ENCODE data around the gene KIDINS220.

The KIDINS220 gene

DNA sequence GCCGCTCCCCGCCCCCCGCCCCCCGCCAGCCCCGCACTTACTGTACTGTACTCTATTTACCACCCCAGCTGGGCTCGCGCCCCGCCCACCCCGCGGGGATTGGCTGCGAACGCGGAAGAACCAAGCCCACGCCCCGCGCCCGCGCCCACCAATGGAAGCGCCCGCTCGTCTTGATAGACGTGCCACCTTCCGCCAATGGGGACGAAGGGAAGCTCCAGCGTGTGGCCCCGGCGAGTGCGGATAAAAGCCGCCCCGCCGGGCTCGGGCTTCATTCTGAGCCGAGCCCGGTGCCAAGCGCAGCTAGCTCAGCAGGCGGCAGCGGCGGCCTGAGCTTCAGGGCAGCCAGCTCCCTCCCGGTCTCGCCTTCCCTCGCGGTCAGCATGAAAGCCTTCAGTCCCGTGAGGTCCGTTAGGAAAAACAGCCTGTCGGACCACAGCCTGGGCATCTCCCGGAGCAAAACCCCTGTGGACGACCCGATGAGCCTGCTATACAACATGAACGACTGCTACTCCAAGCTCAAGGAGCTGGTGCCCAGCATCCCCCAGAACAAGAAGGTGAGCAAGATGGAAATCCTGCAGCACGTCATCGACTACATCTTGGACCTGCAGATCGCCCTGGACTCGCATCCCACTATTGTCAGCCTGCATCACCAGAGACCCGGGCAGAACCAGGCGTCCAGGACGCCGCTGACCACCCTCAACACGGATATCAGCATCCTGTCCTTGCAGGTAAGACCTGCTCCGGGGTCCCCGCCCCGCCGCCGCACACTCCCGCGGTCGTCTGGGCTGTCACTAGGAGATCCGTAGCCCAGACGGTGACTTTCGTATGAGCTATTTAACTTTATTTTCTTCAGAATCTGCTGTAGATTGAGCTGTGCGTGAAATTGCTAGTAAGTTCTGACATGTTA, 155.4 kb downstream of the KIDINS220 start, which contains the start of gene ID2:
ID2 (plus strand) TSS at position 271 of the 907 bp plus-strand sequence; CDS start at position 381, 110 bp downstream.
- H3K4me1 ChIP-seq (ENCODE audit: control insufficient read depth, insufficient read depth, low read length, poor library complexity, severe bottlenecking) = peaks cover 16% of the 10 kb centered on the region
- H3K4me3 ChIP-seq (ENCODE audit: extremely low read depth, insufficient read depth, low read length, poor library complexity, severe bottlenecking) = peak within 1 kb of the TSS; percentile 96
- peaks cover 23% of the 10 kb centered on the region for H3K36me3 ChIP-seq (ENCODE audit: control insufficient read depth, insufficient read depth, low read length)
- 0% methylated on average over 55 of the region's 70 CpGs for WGBS, 2 experiments (ENCODE audit: insufficient coverage in 2 of 2)
- H3K27ac ChIP-seq (ENCODE audit: low read depth, low read length, severe bottlenecking) = peak within 1 kb of the TSS; percentile 98
- H3K9me3 ChIP-seq (ENCODE audit: control insufficient read depth, low read length) = no peaks in the 10 kb centered on the region

DNA sequence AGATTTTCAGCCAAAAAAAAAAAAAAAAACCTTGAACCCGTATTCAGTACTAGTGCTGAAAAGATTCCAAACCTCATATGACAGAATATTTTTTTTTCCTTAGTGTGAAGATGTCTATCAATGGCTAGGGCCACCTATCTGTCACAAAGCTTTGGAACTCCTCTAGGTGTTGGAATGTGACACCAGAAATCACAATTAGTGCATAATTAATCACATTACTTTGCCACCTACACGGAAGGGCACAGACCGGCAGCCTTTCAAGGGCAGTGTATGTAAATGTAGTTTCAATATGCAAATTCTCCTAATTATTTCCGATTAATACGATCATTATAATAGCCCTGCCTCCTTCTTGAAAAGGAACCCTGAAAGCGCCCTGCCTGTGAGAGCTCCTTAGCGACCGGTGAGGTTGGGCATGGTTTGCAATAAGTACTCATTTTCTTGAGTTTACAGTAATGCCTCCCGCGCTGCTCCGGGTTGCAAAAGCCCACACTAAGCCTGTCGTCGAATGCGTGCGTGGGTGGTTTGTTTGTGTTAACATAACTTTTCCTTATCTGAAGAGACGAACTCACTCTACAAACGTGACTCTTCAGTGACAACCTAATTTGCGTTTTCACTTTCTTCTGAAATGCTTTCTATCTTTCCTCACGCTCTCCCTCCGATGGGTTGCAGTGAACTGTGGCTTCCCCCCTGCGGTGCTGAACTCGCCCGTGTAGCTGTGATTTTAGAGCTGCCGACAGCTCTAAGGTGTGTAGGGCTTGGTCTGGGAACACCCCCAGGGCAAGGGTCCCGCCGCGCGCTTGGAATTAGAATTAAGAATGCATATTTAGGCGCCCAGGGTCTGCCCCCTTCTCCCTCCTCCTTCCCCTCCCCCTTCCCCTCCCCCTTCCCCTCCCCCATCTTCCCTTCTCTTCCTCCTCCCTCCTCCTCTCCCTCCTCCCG, 156.3 kb downstream of the KIDINS220 start:
- Histone ChIP-seq H3K4me3 (ENCODE audit: extremely low read depth, insufficient read depth, low read length, poor library complexity, severe bottlenecking) (peak overlapping the region; percentile 54), H3K4me1 (ENCODE audit: control insufficient read depth, insufficient read depth, low read length, poor library complexity, severe bottlenecking) (peaks cover 25% of the 10 kb centered on the region), H3K36me3 (ENCODE audit: control insufficient read depth, insufficient read depth, low read length) (peaks cover 23% of the 10 kb centered on the region), H3K9me3 (ENCODE audit: control insufficient read depth, low read length) (no peaks in the 10 kb centered on the region), H3K27ac (ENCODE audit: low read depth, low read length, severe bottlenecking) (peak overlapping the region; percentile 98)
- WGBS, 2 experiments (ENCODE audit: insufficient coverage in 2 of 2) = 0% methylated on average over 4 to 6 of the region's 30 CpGs

DNA sequence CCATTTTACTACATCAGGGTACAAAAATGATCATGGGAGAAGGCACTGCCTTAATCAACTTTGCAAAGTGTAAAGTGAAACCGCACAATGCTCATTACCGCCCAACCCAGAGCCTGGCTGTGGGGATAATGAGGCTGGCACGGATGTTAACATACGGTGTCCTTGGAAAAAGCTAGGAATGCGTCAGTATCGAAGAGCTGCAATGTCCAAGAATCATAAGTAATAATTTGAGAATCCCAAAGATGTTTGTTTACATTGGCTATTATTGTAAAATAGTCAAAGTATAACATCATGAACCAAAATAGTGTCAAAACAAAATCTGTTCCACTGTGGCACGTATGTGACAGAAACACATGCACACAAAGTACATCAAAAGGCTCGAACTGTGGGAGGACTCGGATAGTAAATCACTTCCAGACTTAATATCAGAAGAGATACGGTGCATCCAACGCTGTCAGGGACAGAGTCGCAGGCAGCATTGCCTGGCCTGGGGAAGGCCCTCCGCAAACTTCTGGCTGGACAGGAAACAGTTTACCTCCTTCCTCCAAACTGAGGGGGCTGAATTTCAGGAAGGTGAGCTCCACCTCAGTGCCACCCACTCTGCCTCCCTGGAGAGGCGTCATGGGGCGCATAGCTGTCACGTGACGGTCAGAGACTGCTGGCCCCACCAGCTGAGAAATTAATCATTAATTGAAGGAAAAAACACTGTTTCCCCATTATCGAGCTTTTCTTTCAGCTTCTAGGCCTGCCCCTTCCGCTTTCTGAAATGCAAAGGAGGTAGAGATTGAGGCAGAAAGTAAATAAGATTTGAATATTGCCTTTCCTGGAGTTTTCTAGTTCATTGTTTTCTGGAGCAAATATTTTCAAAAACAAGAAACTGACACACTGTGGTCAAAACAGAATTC, 157.3 kb downstream of the KIDINS220 start:
- 34% methylated on average over 13 of the region's 19 CpGs for WGBS, 2 experiments (ENCODE audit: insufficient coverage in 2 of 2)
- peak overlapping the region; percentile 54 for H3K4me3 ChIP-seq (ENCODE audit: extremely low read depth, insufficient read depth, low read length, poor library complexity, severe bottlenecking)
- H3K36me3 ChIP-seq (ENCODE audit: control insufficient read depth, insufficient read depth, low read length) = peaks cover 23% of the 10 kb centered on the region
- peaks cover 5% of the 10 kb centered on the region for H3K9me3 ChIP-seq (ENCODE audit: control insufficient read depth, low read length)
- H3K27ac ChIP-seq (ENCODE audit: low read depth, low read length, severe bottlenecking) = peak overlapping the region; percentile 98
- H3K4me1 ChIP-seq (ENCODE audit: control insufficient read depth, insufficient read depth, low read length, poor library complexity, severe bottlenecking) = peaks cover 32% of the 10 kb centered on the region

GRCh38 chr2:8679567-8679826, 157.9 kb downstream of the KIDINS220 start:
- H3K36me3 ChIP-seq (ENCODE audit: control insufficient read depth, insufficient read depth, low read length) = peaks cover 20% of the 10 kb centered on the region
- peaks cover 32% of the 10 kb centered on the region for H3K4me1 ChIP-seq (ENCODE audit: control insufficient read depth, insufficient read depth, low read length, poor library complexity, severe bottlenecking)
- 0% methylated on average over 4 of the region's 8 CpGs; no CpG with 5 or more reads in 1 of the 2 experiments for WGBS, 2 experiments (ENCODE audit: insufficient coverage in 2 of 2)
- peak overlapping the region; percentile 98 for H3K27ac ChIP-seq (ENCODE audit: low read depth, low read length, severe bottlenecking)
- peaks cover 11% of the 10 kb centered on the region for H3K9me3 ChIP-seq (ENCODE audit: control insufficient read depth, low read length)
- H3K4me3 ChIP-seq (ENCODE audit: extremely low read depth, insufficient read depth, low read length, poor library complexity, severe bottlenecking) = peak overlapping the region; percentile 54
